CD4-positive, alpha-beta T cell treated with Interleukin-17A for 4 hours (primary cell): Measurements from ENCODE around the gene SLC15A1.

Source experiments
- DNase-seq: peaks from one replicate; pipeline ENCODE4 v3.0.0-alpha.2; 2020; ENCODE audit warnings: mixed read lengths

SLC15A1 gene, protein sequence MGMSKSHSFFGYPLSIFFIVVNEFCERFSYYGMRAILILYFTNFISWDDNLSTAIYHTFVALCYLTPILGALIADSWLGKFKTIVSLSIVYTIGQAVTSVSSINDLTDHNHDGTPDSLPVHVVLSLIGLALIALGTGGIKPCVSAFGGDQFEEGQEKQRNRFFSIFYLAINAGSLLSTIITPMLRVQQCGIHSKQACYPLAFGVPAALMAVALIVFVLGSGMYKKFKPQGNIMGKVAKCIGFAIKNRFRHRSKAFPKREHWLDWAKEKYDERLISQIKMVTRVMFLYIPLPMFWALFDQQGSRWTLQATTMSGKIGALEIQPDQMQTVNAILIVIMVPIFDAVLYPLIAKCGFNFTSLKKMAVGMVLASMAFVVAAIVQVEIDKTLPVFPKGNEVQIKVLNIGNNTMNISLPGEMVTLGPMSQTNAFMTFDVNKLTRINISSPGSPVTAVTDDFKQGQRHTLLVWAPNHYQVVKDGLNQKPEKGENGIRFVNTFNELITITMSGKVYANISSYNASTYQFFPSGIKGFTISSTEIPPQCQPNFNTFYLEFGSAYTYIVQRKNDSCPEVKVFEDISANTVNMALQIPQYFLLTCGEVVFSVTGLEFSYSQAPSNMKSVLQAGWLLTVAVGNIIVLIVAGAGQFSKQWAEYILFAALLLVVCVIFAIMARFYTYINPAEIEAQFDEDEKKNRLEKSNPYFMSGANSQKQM

DNA sequence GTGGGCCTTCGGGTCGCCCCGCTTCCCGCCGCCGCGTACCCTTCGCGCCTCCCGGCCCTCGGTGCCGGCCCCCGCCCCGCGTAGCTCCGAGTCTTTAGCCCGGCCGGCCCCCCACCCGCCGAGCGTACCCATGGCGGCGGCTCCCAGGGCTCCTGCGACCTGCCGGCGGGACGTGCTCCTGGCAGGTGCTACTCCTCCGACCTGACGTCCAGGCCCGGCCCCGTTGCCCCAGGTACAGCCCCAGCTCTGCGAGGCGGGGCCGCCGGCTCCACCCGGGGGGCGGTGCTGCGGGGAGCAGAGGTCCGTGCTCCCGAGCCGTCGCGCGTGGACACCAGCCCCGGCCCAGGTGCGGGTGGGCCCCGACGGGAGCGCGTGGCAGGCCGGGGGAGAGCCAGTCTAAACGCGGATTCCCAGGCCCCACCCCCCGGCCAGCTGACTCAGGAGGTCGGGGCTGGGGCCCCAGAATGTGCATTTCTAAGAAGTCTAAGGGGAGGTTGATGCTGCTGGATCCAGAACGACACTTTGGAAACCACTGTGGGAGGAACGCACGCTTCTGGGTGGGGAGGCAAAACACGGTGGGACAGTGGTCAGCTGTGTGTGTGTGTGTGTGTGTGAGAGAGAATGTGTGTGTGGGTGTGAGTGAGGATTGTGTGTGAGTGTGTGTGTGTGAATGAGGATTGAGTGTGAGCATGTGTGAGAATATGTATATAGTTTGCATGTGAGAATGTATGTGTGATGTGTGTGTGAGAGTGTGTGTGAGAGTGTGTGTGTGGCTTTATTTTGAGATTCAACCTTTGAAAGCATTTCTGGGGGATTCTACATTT is at the start of gene SLC15A1:
TSS of gene SLC15A1 (minus strand) at position 206 of the 824 bp plus-strand sequence. CDS start at position 132, 74 bp downstream.
- DNase-seq = no peak

DNA sequence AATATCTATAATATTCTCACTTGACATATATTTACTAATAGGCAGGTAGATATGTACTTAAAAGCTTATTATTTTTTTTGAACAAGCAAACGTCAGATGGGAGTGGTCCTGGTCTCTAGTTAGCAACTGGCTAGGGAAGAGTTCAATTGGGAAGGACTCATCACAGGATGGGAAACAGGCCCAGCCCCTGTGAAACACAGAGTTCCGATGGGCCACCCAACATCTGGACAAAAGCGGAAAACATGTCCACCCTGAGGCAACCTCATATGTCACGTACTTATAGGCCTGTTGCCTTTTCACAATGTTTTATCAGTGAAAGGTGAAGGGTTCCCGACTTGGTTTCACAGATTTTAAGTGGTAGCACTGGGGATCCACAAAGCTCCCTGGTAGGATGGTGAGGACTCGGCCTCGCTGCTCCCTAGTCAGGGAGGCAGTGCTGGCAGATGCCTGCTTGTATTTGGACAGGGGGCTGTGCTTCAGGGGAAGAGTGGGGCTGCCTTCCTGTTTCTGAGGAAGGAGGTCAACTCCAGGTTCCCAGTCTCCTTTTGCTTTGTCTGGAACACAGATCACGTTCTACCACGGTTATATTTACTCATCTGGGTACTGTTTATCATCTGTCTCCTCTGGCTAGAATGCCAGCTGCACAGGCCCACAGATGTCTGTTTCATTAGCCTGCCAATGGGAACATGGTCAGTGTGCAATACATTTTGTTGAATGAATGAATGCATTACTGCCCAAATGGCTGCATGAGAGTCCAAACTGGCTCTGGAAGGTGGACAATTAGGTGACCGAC is 49.4 kb upstream of the SLC15A1 start:
- no peak for DNase-seq

DNA sequence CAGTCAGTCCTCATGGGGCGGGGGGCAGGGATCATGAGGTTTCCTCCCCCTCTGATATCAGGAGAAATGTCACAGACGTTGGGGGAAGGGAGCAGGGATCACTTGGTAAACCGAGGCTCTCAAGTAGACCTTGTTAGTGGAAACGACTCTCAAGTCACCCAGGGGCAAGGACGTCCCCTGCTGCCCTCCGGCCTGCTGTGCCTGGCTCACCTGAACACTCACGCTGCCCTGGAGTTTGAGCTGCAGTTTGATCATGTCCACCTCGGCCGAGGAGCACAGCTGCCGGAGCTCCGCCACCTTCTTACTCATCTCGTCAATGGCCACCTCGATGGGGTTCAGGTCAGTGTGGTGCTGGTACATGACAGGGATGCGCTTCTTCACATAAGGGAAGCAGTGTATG is 47.6 kb upstream of the SLC15A1 start:
- no peak for DNase-seq

DNA sequence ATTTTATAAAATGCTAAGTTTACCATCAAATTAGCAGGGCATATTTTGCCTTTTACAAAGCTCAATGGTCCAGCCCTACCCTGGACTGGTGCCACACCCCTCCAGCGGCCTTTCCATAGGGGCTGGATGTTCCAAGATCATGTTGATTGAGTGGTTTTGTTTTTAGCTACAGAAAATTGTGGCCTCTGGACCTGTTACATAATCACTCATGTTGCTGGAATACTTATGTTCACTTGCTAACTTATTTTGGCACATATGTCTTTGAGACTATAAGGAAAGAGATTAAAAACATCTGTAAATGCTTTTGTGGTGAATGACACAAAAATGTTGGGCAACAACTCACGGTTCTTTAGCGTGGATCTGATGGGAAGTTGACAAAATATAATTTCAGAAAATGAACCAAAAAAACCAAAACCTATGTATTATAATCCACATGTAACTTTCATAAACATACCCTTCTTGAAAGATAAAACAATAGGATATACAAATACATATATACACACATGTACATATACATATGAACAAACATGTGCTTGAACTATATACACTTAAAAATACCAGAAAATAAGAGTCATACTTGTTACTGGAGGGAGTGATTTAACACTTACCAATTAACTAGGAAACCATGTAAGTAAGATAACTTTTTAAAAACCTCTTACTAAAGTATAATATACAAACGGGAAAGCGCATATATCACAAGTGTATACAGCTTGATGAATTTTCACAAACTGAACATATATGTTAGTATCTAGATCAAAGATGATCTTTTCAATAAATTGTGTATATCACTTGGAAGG is 46.6 kb upstream of the SLC15A1 start:
- no peak for DNase-seq

DNA sequence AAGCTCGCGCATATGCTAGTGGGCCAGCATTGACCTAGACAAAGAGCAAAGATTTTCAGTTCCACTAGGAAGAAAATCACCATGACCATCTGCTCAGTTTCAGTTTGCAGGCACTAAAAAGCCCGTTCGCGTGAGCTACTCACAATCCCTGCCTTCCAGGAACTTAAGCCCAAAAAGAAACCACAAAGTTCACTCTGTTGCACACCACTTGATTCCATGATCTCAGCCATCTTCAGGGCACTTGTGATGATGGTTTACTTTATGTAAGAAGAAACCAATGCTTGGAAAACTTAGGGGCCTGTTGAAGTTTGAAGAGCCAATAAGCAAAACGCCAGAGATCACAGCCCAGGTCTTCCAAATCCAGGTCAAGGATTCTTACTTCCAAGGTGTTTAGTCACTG is 45.0 kb upstream of the SLC15A1 start:
- no peak for DNase-seq

DNA sequence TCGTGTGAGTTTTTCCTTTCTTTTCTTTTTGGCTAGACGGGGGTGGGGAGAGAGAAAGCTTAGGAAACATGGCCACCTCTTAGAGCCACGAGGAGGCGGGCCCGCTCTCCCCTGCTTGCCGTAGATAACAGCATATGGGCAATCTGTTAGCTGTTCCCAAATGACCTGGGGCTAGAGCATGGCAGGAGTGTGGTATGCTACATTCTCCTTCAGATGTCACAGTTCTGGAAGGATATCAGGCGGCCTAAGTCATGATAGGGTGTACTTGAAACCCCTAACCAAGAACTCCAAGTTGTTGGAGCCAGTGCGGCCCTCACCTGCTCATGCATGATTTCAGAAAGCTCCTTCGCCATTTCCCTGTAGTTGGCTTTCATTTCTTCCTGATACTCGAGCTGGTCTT is 44.3 kb upstream of the SLC15A1 start:
- no peak for DNase-seq

DNA sequence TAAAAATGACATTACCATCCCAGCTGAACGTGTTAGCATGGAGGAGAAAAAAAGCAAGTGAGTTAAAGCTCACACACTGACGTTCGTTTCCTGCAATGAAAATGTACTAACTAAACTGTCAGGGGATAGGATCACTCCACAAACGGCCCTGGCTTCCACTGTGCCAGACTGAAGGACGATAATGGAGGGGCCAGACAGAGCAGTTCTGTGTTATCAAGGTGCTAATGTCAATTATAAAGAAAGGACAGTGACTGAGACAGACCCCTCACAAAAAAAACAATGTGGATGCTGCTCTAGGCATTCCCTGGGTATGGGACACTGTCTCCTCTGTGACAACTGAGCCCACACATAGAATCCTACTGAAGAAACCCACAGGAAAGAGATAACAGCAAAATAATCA is 43.7 kb upstream of the SLC15A1 start:
- DNase-seq = no peak

DNA sequence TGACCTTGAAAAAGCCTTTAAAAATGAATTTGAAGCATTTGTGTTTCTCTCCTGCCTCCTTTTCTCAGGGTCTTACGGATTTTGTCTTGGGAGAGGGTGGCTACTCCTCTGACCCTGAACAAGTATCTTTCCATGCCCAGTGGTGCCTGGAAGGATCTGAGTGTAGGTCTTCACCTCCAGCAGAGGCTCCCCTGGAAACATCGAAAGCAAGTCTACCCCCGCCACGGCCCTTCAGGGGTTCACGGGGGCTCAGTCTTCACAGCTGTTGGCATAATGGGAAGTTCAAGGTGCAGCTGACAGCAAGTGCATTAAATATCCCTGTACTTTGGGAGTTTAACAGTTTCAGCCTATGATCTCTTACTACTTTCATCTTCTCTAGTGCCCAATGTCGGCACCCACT is 42.7 kb upstream of the SLC15A1 start:
- DNase-seq = no peak

DNA sequence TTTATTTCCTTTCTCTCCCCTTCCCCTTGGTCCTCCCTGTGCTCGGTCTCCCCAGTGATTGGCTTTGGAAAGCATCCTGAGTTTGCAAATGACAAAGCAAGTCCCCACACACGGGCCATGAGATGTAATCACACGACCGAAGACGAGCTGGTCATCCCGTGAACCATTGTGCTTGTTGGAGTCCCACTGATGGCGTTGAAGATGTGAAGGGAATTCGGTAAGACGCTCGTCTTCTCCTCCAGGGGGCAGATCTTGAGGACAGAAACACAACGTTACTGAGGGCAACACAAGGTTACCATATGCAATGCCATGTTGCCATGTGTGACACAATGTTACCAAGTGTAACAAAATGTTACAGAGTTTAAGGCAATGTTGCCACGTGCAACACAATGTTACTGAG is 42.0 kb upstream of the SLC15A1 start:
- DNase-seq = no peak

DNA sequence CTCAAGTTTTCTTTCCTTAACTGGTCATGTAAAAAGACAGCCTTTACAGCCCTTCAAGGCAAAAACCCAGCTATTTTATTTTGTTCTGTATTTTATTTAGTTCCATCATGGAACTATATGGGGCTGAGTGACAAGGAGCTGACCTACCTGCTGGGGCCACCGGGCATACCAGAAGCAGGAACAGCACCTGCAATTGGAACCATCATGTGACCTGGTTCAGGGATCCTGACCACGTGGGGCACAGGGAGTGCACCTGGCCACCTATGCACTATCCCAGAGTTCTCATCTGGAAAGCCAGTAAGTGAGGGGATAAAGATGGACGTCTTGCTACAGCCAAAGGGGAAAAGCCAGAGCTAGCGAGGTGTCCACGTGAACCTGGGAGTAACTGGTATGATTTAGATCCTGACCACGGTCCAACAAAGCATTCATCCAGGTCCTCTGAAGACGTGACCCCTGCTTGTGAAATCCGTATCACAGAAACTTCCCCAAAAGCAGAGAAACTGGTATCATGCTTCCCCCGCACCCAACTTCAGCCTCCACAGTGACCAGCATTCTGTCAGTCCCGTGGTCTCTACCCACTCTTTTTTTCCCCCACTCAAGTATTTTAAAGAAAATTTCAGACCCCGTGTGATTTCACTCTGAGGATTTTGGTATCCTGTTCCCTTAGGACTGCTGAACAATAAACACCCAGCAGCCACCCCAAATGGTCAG is 40.5 kb upstream of the SLC15A1 start:
- no peak for DNase-seq

DNA sequence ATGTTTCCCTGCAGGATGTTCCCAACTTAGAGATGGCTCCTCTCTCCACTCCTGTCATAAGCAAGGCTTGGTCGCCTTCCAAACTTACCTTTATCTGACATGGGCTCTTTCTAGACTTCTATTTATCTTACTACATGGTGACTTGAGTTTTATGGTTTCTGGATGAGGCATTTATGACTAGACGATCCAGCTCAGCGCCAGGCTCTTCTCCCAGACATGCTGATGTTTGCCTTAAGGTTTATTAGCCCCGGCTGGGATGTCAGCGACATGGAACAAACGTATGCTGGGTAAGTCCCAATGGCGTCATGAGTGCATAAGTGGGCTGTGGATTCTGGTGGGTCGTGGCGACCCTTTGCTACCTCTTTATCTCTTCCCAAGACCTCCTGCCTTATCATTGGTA is 39.8 kb upstream of the SLC15A1 start:
- DNase-seq = no peak

DNA sequence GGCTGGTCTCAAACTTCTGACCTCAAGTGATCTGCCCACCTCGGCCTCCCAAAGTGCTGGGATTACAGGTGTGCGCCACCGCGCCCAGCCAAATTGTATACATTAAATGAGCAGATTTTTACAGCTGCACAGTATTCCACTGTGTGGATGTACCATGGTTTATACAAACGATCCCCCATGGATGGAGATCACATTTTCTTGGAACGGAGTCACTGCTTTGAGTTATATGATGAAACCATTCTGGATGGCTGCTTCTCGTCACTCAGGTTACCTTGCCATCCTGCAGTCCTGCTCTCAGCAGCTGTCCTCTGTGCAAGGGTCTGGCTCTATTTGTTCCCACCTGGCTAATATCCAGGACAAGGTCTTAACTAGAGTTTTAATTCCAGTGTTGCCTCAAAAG is 39.1 kb upstream of the SLC15A1 start:
- DNase-seq = no peak

DNA sequence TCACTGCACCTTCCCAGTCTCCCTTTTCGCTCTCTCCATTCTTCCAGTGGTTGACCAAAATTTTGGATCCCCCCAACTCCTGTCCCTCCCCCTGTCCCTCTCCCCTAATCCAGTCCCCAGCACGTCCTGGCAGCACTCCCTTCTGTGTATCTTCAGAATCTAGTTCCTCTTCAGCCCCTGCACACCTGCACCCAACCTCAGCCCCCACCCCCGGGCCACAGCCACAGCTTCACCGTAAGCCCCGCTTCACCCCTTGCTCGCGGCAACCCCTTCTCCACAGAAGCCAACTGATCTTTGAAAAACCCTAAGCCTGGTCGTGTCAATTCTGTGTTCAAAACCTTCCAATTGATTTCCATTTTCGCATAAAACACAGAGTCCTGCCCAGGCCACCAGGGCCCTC is 35.5 kb upstream of the SLC15A1 start:
- no peak for DNase-seq

DNA sequence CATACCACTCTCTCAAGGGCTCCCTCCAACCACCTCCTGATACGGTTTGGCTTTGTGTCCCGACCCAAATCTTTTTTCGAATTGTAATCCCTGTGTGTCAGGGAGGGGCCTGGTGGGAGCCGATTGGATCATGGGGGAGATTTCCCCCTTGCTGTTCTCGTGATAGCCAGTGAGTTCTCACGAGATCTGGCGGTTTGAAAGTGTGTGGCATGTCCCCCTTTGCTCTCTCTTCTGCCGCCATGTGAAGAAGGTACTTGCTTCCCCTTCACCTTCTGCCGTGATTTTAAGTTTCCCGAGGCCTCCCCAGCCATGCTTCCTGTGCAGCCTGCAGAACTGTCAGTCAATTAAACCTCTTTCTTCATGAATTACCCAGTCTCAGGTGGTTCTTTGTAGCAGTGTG is 34.7 kb upstream of the SLC15A1 start:
- DNase-seq = no peak

DNA sequence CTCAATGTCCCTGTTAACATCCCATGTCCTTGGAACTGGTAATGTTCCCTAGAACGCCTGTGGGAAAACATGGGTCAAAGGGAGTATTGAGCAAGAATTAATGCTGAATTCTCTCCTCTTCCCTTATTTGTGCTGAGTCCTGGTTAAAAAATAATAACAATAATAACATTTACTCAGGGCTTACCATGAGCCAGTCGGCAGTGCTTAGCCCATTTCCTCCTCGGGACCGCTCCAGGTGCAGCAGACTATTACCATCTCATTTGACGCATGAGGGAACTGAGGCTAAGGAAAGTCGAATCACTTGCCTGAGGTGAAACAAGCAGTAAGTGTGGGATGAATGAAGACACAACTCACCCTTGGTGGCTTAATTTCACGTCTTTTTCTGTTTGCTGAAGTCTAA is 33.6 kb upstream of the SLC15A1 start:
- DNase-seq = no peak

DNA sequence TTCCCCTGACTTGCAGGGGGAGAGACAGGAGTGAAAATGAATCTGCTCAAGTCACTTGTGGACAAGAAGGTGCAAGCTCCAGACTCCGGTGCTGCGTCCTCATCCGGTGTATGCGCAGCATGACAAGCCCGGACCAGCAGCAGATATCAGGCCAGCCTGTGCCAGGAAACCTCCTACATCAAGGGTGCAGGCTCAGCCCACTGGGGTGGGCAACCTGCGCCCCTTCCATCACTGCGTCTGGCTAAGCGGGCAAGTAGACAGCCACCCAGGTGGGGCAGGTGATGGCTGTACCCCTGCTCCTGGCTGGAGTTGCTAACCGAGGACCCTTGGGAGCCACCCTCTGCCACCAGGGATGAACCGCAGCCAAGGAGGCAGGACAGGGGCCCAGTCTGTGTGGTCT is 32.9 kb upstream of the SLC15A1 start:
- no peak for DNase-seq

DNA sequence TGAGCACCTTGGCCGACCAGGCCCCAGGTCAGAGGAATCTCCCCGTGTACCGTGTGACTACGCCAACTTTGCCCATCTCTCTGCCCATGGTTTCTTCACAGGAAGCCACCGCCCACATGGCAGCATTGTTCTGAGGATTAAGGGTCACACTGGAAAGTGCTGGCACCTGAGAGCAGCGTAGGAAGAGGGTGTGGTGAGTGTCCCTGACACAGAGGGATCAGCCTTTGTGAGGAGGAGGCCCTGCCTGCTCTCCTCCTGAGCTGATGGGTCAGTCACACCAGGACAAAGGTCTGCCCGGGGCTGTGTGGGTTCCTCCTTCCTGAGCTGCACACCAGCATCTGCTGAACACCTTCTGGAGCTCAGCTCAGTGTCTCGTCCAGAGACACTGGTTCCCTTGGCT is 32.2 kb upstream of the SLC15A1 start:
- DNase-seq = no peak

DNA sequence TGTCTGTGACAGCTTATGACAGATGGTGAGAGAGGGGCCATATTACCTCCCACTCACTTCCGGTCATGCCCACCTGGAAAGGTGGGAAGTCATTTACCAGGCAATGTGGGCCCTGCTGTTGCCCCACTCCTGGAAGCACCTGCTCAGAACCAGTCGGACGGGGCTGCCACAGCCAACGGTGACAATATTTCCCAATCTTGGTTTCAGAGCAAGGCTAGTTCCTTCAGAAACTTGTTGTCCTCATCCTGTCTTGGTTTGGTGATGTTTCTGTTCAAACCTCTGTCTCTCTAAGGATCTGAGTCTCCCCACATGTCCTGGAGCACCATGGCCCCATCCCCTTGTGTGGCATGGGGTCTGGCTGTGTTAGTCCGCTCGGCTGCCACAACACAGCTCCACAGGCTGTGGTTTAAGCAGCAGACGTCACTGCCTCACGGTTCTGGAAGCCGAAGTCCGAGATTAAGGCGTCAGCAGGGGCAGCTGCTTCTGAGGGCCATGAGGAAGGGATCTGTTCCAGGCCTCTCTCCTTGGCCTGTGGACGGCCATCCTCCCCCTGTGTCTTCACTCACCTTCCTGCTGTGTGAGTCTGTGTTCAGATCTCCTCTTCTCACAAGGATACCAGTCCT is 31.5 kb upstream of the SLC15A1 start:
- no peak for DNase-seq

DNA sequence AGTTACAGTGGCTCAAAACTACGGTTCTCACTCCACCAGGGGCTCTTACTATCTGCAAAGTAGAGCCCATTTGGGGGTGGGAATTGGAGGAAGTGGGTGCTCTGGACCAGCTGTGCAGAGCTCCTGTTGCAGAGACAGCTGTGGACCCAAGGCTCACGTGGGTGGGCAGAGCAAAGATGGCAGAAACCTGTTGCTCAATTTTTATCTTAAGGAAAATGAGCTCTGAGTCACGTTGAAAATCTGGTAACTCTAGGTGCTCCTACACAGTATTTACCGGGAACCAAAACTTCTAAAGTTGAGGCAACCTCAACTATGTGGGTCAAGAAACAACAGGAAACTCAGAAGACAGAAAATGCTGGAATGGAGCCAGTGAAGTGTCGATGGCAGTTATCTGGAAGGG is 30.2 kb upstream of the SLC15A1 start:
- DNase-seq = no peak

DNA sequence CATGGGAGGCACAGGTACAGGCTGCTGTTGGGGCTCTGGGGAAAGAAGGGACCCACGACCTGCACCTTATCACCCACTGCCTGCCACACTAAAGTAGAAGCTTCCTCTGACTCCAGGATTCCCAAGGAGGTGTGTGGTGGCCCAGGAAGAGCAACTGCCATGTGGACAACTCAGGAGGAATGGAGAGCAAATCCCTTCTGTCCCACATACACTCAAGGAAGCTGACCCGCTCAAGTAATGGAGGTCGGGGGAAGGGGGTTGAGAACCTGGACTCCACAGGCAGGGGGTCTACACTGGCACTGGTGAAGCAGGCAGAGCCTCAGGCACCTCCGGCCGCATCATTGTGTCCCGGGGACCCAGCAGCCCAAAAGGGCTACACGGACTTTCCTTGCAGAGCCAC is 29.4 kb upstream of the SLC15A1 start:
- DNase-seq = no peak

DNA sequence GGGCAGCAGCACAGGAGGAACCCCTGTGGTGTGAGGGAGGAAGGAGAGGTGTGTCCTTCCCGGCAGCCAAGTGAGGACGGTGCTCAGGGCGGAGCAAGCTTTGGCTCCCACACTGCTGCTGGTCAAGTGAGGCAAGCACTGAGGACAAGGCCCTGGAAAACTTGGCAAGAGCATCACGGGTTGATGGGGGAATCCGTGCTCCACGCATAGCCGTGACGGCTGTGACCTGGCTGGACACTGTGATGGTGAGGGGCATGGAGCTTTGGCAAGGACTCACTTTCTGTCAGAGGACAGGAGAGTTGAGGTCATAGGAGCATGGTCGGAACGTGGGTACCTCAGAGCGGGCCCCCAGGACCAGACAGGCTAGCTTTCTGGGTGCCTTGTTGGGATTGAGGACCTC is 29.0 kb upstream of the SLC15A1 start:
- no peak for DNase-seq
